PC-9 (cell line): ENCODE data around the gene TRAPPC13.
"Not testable (repeated sequence)": the region's sequence is repeated elsewhere in the genome, so short reads cannot be mapped to it uniquely, and the experiment has no call there.

Source experiments
- EZH2 ChIP-seq: fragments of 200-600 bp; sonication (generic); IDR thresholded peaks from 2 replicates; pipeline ENCODE4 v1.8.0; 2017; ENCODE audit warnings: antibody characterized with exemption, low read depth
- TF ChIP-seq, protein P1 (sequence below): fragments of 200-600 bp; sonication (generic); conservative IDR thresholded peaks from 2 replicates; pipeline ENCODE4 v1.6.1; 2017; ENCODE audit warnings: mixed run types, antibody characterized with exemption, mild to moderate bottlenecking, moderate library complexity

DNA sequence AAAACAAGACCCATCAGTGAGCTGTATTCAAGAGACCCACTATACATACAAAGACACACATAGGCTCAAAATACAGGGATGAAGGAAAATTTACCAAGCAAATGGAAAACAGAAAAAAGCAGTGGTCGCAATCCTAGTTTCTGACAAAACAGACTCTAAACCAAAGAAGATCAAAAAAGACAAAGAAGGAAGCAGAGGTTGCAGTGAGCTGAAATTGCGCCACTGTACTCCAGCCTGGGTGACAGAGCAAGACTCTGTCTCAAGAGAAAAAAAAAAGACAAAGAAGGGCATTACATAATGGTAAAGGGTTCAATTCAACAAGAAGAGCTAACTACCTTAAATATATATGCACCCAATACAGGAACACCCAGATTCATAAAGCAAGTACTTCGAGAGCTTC is 51.2 kb downstream of the TRAPPC13 start:
- TF ChIP-seq, protein P1, sequence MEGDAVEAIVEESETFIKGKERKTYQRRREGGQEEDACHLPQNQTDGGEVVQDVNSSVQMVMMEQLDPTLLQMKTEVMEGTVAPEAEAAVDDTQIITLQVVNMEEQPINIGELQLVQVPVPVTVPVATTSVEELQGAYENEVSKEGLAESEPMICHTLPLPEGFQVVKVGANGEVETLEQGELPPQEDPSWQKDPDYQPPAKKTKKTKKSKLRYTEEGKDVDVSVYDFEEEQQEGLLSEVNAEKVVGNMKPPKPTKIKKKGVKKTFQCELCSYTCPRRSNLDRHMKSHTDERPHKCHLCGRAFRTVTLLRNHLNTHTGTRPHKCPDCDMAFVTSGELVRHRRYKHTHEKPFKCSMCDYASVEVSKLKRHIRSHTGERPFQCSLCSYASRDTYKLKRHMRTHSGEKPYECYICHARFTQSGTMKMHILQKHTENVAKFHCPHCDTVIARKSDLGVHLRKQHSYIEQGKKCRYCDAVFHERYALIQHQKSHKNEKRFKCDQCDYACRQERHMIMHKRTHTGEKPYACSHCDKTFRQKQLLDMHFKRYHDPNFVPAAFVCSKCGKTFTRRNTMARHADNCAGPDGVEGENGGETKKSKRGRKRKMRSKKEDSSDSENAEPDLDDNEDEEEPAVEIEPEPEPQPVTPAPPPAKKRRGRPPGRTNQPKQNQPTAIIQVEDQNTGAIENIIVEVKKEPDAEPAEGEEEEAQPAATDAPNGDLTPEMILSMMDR, result not testable (repeated sequence)
- not testable (repeated sequence) for TF ChIP-seq EZH2
